GM21786 (cell line): Measurements from ENCODE around the gene CDHR5.

ENCODE experiments used
- ATAC-seq: cut with Tn5 transposase; IDR thresholded peaks from one replicate; pipeline ENCODE4 v1.9.1; 2021; ENCODE audit not compliant: unreplicated experiment

The CDHR5 gene

DNA sequence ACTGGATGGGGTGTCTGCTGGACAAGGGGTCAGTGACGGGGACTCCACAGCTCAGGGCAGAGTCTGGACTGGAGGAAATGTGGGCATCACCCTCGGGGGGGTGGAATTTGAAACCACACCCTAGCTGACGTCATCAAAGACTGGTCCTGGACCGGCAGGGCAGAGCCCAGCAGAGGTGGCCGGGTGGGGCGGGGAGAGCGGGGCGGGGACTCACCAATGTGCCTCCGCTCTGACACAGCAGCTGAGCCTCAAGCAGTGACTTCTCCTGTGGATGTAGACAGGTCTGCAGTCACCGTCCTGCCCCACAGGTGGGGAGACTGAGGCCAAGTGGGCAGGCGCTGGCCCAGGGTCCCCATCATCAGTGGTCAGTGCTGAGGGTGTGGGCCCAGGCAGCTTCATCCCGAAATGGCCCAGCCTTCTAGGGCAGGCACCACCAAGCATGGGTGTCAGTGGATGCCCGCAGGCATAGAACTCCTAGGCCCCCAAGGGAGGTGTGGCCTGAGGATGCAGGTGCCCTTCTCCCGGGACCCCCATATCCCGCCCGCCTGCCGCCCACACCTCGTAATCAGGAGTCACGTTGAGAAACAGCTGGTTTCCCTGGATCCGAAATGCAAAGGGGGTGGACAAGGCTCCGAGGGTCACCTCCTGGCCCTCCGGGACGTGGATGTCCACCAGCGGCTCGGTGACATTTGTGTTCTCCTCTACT lies 603 bp downstream of the CDHR5 start:
- ATAC-seq = no peak

- no peak for ATAC-seq
Measured at GRCh38 chr11:623349-623869, 1.3 kb downstream of the CDHR5 start.

GRCh38 chr11:621838-622237 lies 2.9 kb downstream of the CDHR5 start:
- no peak for ATAC-seq

- no peak for ATAC-seq
Measured at GRCh38 chr11:620935-621814, 3.6 kb downstream of the CDHR5 start.

DNA sequence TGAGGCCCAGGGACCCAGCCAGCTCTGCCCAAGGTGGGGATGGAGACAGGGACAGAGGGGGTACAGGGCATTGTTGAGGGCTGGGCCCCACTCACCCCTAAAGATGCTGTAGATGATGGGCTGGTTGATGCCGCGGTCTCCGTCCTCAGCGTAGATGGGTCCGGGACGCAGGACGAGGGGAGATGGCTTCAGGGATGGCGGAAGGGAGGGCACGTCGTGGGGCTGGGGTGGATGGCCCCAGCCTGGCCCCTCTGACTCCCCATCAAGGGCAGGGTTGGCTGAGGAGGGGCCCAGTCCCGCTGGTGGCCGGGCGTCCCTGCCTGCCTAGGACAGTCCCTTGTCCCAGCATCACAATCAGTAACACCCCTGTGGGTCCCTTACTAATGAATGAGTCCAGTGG lies 4.6 kb downstream of the CDHR5 start:
- no peak for ATAC-seq

GRCh38 chr11:619628-620050 lies 5.1 kb downstream of the CDHR5 start:
- no peak for ATAC-seq

- ATAC-seq = no peak
Measured at GRCh38 chr11:618856-619627, 5.7 kb downstream of the CDHR5 start.

DNA sequence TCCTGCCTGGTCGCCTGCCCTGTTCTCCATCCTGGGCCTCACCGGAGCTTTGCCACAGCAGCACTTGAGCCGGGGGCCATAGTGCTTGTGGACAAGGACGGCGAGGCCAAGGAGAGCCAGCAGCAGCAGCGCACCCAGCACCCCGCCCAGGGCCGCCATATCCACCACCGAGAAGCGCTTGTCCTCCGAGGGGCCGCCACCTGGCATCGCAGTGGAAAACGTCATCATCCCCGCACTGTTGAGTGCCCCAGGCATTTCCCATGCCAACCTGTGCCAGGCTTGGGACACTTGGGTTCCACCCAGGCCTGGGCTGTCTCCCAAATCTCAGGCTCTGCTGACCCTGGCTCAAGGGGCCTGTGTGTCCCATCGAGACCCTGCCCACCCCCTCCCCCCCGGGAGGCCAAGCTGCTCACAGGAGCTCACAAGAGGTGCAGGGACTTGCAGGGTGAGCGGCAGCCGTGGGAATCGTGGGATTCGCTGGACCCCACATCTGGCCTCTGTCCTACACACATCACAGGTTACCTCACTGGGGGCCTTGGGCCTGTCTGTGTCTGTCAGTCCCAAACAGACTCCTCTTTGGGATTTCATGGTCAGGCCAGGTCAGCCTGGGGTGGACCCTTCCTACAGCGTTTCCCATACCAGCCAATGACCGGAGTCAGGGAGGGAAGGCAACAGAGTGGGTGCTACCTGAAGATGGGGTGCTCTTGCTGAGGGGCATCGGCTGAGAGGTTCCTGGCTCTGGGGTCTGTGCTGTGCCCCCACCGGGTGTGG lies 6.7 kb downstream of the CDHR5 start:
- ATAC-seq = no peak

DNA sequence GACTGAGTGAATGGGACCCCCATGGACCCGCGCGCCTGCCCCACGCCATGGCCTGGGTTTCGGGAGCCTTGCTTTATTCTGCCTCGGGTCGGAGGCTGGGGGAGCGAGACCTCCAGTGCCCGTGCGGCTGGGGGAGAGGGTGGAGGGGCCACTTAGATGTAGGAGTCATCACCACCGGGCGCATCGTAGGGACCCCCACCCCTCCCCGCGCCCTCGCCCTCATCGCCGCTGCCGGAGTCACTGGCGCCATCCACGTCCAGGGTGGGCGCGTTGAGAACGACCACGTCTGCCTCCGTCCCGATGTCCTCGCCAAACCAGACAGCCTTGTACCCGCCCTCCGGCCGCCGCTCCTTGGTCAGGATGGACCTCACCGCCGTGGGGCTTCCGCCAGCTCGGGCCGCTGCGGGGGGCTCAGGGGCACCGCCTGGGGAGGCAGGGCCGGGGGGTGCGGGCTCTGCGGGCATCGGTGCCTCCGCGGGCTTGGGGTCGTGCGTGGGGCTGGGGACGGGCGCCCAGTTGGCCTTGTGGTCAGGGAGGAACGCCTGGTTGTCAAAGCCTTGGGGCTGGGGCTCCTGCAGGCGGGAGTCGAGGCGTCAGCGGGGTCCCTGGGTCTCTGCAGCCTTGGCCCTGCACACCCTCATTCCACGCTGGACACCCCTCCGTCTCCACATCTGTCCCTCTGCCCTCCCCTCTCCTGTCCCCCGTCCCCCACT lies 7.4 kb downstream of the CDHR5 start:
- ATAC-seq = no peak

DNA sequence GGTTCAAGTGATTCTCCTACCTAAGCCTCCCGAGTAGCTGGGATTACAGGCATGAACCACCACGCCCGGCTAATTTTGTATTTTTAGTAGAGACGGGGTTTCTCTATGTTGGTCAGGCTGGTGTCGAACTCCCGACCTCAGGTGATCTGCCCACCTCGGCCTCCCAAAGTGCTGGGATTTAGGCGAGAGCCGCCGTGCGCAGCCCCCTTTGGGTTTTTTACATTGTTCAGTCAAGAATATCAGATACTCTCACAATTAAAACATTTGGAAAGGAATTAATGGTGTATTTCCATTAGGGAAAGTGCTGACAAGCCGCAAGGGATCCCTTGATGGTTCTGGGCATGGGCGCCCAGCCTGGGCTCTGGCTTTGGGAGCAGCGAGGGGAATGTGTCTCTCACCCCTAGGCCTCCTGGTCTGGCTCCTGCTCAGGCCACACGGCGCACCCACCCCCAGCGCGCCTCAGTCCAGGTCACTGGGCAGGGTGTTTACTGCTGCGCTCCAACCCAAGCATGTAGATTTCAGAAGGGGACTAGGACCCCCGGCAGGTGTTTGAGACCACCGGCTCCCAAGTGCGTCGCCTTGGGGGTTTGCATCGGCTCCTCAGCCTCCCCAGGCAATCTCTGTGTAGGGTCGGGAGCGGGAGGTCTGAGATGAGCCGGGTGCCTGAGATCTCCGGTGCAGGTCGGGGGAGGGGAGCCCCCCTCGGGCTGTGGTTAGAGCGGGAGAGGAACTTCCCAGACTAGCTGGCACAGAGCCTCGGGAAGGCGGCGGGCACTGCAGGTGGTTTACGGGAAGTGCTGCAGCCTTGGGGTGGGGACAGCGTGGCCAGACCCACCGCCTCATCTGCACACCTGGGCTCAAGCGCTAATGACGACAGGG lies 8.2 kb downstream of the CDHR5 start:
- no peak for ATAC-seq

DNA sequence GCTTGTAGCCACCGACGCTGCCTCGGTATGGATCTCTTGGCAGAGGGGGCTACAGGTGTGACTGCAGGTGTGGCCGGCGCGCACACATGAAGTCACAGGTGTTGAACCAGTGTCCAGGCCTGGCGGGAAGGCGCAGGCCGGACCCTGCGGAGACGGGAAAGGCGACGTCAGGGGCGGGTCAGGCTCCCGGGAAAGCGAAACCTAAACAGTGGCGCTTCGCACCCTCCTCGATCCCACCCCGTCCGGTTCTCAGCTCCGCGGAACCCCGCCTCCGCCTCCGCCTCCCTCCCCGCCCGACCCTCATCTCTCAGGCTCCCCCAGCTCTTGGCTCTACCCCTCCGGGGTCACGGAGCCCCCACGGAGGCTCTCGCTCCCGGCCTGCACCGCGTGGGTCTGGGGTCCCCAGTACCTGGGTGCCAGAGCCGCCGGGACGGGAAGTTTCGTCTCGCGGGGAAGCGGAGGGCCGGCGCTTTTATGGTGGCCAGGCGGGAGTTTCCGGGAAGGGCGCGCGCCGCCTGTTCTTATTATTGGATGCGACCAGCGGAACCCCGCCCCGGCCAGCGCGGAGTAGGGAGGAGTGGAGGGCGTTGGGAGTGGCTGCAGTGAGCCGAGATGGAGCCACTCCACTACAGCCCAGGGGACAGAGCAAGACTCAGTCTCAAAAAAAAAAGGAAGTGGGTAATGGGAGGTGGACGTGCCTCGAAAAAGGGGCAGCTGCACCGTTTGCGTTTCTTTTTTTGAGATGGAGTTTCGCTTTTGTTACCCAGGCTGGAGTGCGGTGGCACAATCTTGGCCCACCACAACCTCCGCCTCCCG lies 9.0 kb downstream of the CDHR5 start, which contains the start of gene IRF7:
Gene IRF7 (minus strand): TSS at position 447 of the 816 bp plus-strand sequence. CDS start 586 bp downstream, outside the sequence.
- ATAC-seq = peak; percentile 82

DNA sequence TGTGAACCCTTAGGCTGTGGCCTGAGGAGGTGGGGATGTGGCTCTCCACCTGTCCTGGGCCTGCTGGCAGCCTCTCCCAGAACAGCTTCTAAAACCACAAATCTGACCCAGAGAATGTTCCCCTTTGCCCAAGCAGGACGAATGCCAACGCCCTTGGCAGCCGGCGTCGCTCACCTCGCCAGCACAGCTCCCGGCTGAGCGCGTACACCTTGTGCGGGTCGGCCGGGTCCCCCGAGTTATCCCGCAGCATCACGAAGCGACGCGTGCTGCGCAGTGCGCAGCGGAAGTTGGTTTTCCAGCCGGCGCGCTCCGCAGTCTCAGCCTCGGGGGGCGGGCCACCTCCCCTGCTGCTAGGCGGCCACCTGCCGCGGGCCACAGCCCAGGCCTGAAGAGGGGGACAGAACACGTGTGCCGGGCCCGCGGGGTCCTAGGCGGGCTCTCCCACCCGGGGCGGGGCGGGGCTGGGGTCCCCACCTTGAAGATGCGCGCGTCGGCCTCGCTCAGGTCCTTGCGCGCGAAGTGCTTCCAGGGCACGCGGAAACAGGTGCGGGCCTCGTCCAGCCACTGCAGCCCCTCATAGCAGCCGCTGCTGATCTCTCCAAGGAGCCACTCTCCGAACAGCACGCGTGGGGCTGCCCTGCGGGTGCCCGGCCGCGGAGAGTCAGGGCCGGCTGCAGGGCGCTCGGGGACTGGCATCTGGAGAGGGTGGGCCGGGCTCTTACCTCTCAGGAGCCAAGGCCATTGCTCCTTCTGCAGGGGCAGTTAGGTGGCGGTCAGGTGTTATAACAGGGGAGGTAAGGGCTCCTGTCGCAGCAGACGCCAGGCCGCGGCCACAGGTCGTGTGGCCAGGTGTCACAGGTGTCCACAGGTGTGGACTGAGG lies 9.9 kb downstream of the CDHR5 start:
- ATAC-seq = peak; percentile 1

- no peak for ATAC-seq
Measured at GRCh38 chr11:614021-614622, 10.6 kb downstream of the CDHR5 start.

DNA sequence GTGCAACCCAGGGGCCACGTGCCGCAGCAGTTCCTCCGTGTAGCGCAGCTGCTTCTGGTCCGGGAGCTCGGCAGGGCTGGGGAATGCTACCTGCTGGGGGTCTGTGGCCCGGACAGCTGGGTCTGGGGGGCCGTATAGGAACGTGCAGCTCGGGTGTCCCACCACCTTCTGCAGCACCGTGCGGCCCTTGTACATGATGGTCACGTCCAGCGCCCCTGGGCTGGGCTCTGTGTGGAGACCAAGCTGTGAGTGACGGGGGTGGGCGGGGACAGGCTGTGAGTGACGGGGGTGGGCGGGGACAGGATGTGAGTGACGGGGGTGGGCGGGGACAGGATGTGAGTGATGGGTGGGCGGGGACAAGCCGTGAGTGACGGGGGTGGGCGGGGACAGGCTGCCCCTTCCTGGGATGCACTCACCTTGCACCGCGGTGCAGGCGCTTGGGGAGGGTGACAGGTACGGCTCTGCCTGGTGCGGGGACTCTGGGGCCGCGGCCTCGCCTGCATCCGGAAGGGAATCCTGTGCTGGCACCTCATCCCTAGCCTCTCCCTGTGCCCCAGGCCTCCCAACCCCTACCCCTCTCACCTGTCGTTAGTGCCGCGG lies 11.3 kb downstream of the CDHR5 start:
- no peak for ATAC-seq

DNA sequence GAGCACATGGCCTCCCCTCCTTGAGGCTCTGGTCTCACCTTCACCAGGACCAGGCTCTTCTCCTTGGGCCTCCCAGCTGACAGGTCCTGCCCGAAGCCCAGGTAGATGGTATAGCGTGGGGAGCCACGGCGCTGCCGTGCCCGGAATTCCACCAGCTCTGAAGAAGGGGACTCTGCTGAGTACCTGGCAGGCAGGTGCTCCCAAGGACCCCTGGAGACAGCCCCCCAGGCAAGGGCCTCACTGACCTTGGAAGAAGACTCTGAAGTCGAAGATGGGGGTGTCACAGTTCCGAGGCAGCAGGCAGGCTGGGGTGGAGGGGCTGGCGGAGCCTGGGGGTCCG lies 11.8 kb downstream of the CDHR5 start:
- no peak for ATAC-seq

DNA sequence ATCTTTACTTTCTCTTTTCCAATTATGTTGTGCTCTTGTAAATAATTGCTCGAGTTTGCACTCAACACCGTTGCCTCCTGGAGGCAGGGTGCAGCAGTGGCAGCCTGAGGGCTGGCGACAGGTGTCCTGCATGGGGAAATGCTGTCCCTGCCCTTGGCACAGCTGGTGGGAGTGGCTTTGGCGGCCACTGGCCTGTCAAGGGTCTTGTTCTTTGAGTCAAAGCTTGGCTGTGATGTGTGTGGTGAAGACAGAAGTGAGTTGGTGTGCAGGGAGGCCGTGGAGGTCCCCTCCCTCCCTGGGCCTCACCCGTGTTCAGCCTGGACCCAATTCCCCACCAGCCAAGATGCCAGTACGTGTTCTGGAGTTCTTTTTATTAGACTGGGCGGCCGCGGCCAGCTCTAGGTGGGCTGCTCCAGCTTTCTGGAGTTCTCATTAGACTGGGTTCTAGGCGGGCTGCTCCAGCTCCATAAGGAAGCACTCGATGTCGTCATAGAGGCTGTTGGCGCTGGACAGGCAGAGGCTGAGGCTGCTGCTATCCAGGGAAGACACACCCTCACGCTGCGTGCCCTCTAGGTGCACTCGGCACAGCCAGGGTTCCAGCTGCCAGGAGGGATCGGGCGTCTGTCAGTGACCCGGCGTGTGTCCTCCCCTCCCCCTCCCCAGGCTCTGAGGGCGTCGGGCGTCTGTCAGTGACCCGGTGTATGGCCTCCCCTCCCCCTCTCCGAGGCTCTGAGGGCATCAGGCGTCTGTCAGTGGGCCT lies 12.4 kb downstream of the CDHR5 start:
- no peak for ATAC-seq
